IMR-90 (cell line): ENCODE results near the gene DOCK1.

ENCODE experiments used
- CEBPB ChIP-seq: IDR thresholded peaks from 2 replicates; pipeline ENCODE4 v1.6.1; 2012; ENCODE audit warnings: low read depth, low read length, improper control_type of control experiment
- MAFK ChIP-seq: IDR thresholded peaks from 2 replicates; pipeline ENCODE4 v1.6.1; 2012; ENCODE audit warnings: low read depth, low read length, improper control_type of control experiment
- MAZ ChIP-seq: IDR thresholded peaks from 2 replicates; pipeline ENCODE4 v1.6.1; 2012; ENCODE audit warnings: low read depth, mild to moderate bottlenecking, low read length, improper control_type of control experiment, moderate library complexity, borderline replicate concordance
- MXI1 ChIP-seq: IDR thresholded peaks from 2 replicates; pipeline ENCODE4 v1.6.1; 2012; ENCODE audit warnings: low read depth, mild to moderate bottlenecking, low read length, moderate library complexity, borderline replicate concordance
- POLR2A ChIP-seq: IDR thresholded peaks from 2 replicates; pipeline ENCODE4 v1.6.1; 2012; ENCODE audit warnings: mild to moderate bottlenecking, low read depth, low read length
- RAD21 ChIP-seq: IDR thresholded peaks from 2 replicates; pipeline ENCODE4 v1.6.1; 2012; ENCODE audit warnings: low read length, improper control_type of control experiment
- RFX5 ChIP-seq: IDR thresholded peaks from 2 replicates; pipeline ENCODE4 v1.8.0; 2012; ENCODE audit warnings: low read depth, mild to moderate bottlenecking, low read length, moderate library complexity
- TF ChIP-seq, protein P1 (sequence below): conservative IDR thresholded peaks from 2 replicates; pipeline ENCODE4 v1.5.1; 2012; ENCODE audit warnings: mild to moderate bottlenecking, low read depth, low read length, improper control_type of control experiment

DNA sequence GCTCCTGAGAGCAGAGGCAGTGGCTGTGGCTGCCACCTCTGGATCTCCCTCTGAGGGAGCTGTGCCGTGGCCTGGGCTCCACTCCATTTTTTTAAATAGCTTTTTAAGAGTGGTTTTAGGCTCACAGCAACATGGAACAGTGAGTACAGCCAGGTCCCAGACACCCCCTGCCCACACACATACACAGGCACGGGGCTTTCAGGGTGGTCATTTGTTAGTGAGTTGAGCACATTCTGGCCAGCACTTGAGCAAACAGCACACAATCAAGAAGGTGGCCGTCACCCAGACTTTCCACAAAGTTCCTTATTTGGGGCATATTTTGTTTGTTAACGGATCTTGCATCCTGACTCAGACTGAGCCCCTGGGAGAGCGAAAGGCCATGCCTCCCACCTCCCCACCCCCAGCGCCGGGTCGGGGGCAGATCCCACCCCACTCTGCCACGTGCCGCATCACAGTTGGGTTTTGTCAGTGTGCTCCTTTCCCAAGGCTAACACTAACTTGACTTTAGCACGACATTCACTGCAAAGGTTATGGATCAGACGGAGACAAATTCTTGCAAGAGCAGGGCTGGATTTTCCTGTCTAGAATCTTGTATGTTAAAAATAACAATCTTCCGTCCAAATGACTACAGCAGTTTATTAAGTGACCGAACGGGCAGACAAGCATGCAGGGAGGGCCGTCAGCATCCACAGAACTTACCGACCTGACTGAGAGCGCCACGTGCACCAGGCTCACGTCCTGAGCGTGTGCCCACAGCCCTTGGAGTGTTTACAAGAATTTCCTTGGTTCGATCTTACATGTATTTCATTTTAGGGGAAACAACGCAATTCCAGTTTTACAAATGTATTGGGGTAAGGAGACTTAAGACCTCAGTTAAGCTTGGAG is 487.4 kb downstream of the DOCK1 start:
- TF ChIP-seq, protein P1, sequence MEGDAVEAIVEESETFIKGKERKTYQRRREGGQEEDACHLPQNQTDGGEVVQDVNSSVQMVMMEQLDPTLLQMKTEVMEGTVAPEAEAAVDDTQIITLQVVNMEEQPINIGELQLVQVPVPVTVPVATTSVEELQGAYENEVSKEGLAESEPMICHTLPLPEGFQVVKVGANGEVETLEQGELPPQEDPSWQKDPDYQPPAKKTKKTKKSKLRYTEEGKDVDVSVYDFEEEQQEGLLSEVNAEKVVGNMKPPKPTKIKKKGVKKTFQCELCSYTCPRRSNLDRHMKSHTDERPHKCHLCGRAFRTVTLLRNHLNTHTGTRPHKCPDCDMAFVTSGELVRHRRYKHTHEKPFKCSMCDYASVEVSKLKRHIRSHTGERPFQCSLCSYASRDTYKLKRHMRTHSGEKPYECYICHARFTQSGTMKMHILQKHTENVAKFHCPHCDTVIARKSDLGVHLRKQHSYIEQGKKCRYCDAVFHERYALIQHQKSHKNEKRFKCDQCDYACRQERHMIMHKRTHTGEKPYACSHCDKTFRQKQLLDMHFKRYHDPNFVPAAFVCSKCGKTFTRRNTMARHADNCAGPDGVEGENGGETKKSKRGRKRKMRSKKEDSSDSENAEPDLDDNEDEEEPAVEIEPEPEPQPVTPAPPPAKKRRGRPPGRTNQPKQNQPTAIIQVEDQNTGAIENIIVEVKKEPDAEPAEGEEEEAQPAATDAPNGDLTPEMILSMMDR, result no peak
- TF ChIP-seq RAD21 (no peak), RFX5 (no peak), POLR2A (no peak), CEBPB (no peak), MXI1 (no peak), MAZ (no peak), MAFK (no peak)
